ENCODE measurements around the gene ATP1A1.

- TF ChIP-seq CTCF (IDR thresholded peaks at IDR 0.05; ENCODE audit: low read length) (no peak), EZH2phosphoT487 (IDR thresholded peaks at IDR 0.05; ENCODE audit: low read length) (no peak)
These were observed 7.7 kb upstream of the ATP1A1 start for GRCh38 chr1:116365353-116365780.

All from MM.1S (cell line).